NOMO-1 treated with DMSO at 0.1 percent for 48 hours (cell line): Measurements from ENCODE around the gene WDR1.

Source experiments
- DNase-seq: peaks from one replicate; lab custom pipeline; 2025; ENCODE audit not compliant: unreplicated experiment; lab: John Stamatoyannopoulos, UW

WDR1 gene

GRCh38 chr4:10115271-10115796 lies 1.3 kb downstream of the WDR1 start:
- DNase-seq: peak; percentile 52

GRCh38 chr4:10114607-10115006 lies 2.0 kb downstream of the WDR1 start:
- no peak for DNase-seq

GRCh38 chr4:10114147-10114546 lies 2.5 kb downstream of the WDR1 start:
- no peak for DNase-seq

GRCh38 chr4:10113362-10114047 lies 3.1 kb downstream of the WDR1 start:
- DNase-seq: no peak

- DNase-seq: no peak
Measured at GRCh38 chr4:10112658-10113284, 3.8 kb downstream of the WDR1 start.

GRCh38 chr4:10111067-10111801 lies 5.4 kb downstream of the WDR1 start:
- DNase-seq: no peak

GRCh38 chr4:10109995-10110670 lies 6.5 kb downstream of the WDR1 start:
- DNase-seq: no peak

- no peak for DNase-seq
Measured at GRCh38 chr4:10108818-10109783, 7.5 kb downstream of the WDR1 start.

GRCh38 chr4:10108391-10108790 lies 8.2 kb downstream of the WDR1 start:
- no peak for DNase-seq

GRCh38 chr4:10107111-10108091 lies 9.2 kb downstream of the WDR1 start:
- DNase-seq: no peak

- DNase-seq: peak; percentile 26
Measured at GRCh38 chr4:10106421-10107039, 10.1 kb downstream of the WDR1 start.

GRCh38 chr4:10105920-10106319 lies 10.7 kb downstream of the WDR1 start:
- no peak for DNase-seq

GRCh38 chr4:10105421-10105820 lies 11.2 kb downstream of the WDR1 start:
- no peak for DNase-seq

GRCh38 chr4:10104991-10105276 lies 11.7 kb downstream of the WDR1 start:
- no peak for DNase-seq

GRCh38 chr4:10104211-10104990 lies 12.2 kb downstream of the WDR1 start:
- no peak for DNase-seq

- no peak for DNase-seq
Measured at GRCh38 chr4:10102474-10103332, 13.9 kb downstream of the WDR1 start.
